Measurements from ENCODE around the gene RICTOR.

DNA sequence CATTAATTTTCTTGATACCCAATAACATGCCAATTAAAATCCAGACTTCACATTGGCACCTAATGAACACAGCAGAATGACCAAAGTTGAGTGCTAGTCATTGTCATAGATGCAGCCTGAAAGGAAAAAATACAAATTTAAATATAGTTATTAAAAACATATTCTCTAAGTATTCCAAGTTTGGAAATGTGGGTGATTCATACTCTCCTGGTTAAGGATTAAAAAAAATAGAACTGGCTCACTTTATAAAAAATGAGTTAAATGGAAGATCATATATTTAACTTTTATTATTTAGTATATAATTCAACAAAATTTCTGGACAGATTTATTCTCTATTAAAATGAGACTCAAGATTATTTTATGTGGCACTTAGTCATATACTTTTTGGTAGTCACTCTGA, 33.2 kb upstream of the RICTOR start:
- TF ChIP-seq ZNF70 (CRISPR knock-in tag; IDR thresholded peaks at IDR 0.05) (no peak), GLIS3 (CRISPR knock-in tag; IDR thresholded peaks at IDR 0.05) (no peak), TCF4 (CRISPR knock-in tag; IDR thresholded peaks at IDR 0.05; ENCODE audit: borderline replicate concordance) (no peak), ZFP3 (CRISPR knock-in tag; IDR thresholded peaks at IDR 0.05) (no peak), TOX (CRISPR knock-in tag; IDR thresholded peaks at IDR 0.05; ENCODE audit: borderline replicate concordance) (no peak), ISL1 (CRISPR knock-in tag; IDR thresholded peaks at IDR 0.05) (no peak), PPARA (CRISPR knock-in tag; IDR thresholded peaks at IDR 0.05; ENCODE audit: borderline replicate concordance) (no peak), CREB5 (CRISPR knock-in tag; IDR thresholded peaks at IDR 0.05; ENCODE audit: low read depth) (no peak), ARNTL (CRISPR knock-in tag; IDR thresholded peaks at IDR 0.05; ENCODE audit: borderline replicate concordance, low read depth) (no peak)
- TF ChIP-seq, protein P1, sequence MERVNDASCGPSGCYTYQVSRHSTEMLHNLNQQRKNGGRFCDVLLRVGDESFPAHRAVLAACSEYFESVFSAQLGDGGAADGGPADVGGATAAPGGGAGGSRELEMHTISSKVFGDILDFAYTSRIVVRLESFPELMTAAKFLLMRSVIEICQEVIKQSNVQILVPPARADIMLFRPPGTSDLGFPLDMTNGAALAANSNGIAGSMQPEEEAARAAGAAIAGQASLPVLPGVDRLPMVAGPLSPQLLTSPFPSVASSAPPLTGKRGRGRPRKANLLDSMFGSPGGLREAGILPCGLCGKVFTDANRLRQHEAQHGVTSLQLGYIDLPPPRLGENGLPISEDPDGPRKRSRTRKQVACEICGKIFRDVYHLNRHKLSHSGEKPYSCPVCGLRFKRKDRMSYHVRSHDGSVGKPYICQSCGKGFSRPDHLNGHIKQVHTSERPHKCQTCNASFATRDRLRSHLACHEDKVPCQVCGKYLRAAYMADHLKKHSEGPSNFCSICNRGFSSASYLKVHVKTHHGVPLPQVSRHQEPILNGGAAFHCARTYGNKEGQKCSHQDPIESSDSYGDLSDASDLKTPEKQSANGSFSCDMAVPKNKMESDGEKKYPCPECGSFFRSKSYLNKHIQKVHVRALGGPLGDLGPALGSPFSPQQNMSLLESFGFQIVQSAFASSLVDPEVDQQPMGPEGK (CRISPR knock-in tag; IDR thresholded peaks at IDR 0.05; ENCODE audit: borderline replicate concordance), result no peak

Measured in SK-N-SH treated with all-trans-retinoic acid at 6 μM for 48 hours (cell line).